Measurements from ENCODE around the gene AKR1E2. TPM values are rescaled to one million over a fixed set of nuclear protein-coding genes. Genes with fewer than 3 reads are reported as not detected.

The AKR1E2 gene
- total RNA-seq = 1.2 and 3.1 TPM in 2 replicates

DNA sequence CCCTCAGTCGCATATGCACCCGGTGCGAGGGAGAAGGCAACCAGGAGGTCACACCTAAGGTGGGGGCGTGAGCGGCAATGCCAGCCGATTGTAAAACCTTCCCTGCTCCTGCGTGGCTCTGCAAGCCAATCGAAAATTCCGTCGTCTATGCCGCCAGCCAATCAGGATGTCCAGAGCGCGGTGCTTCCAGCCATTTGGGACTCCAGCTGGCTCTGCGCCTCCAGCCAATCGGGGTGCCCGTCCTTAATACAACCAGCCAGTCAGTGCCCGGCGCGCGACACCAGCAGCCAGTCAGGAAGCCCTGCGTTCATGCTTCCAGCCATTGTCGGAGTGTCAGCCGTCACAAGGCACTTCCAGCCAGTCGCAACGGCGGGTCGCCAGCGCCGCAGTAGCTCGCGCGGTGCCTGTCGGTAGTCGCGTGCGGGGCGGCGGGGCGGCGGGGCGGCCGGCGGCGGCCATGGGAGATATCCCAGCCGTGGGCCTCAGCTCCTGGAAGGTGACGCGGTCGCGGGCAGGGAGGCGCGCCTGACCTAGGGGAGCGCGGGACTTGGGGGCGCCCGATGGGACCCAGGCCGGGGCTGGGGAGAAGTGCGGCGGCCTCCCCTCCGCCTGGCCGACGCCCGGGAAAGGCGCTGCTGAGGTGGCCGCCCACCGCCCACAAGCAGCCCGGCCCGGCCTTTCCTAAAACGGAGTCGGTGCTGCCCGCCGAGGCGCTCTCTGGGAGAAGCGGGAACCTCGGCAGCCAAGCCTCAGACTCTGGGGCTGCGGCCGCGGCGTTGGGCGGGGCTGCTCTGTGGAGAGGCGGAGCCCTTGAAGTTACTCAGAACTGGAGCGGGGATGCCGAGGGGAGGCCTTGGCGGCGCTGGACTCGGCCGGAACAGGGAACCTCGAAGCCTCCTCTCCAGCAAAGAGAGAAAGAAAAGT lies at the start of gene AKR1E2:
AKR1E2 (plus strand) TSS at position 340 of the 924 bp plus-strand sequence; CDS start at position 458, 118 bp downstream.

Other genes with a start within 250 kb of the AKR1E2 start
- 475 and 603 TPM in 2 replicates for gene AKR1C1, start 137.2 kb downstream of the AKR1E2 start, total RNA-seq
- 141 and 144 TPM in 2 replicates for gene AKR1C2, start 177.7 kb downstream of the AKR1E2 start, total RNA-seq